Measurements from ENCODE around the gene PUSL1. TPM values are rescaled to one million over a fixed set of nuclear protein-coding genes. Genes with fewer than 3 reads are reported as not detected.

The PUSL1 gene
- total and polyA plus RNA-seq, 2 of the 13 experiments (the other 11 are each of a cell fraction or from before 2014, with no cell fraction given) = 8.3 to 22.2 TPM

DNA sequence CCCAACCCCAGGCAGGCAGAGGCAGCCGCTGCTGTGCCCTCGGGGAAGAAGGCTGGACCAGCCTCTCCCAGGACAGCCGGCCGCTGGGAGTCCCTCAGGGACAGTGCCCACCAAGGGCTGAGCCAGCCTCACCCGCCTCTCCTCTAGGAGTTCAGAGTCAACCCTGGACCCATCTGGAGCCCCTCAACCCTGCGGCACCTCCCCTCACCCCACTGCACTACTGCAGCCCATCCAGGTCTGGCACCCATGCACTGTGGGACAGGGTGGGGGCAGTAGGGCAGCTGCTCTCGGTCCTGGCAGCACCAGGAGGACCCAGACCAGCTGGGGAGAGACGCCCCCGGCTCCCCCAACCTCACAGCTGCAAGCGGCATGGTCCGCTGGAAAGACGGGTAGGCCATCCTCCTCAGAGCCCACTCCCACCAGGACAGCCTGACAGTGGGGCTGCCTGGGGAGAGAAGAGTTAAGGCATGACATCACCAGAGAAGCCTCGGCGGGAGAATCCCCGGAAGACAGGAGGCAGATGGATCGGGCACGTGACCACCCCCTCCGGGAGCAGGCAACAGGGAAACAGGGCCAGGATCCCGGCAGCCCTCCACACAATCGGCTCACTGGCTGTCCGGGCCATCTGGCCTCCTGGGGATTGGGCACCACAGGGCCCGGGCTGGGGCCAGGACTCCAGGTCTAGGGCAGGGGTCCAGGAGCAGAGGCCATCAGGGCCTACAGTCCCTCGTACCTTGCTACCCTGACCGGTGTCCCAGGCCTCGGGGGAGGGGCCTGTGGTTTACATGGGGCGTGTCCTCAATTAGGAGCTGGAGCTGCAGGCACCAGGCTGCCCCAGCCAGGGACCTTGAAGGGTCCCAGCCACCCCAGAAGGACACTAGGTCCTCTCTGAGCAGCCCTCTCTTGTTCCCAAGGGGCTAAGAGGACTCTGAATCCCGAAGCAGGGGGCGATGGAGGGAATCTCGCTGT, 3.8 kb upstream of the PUSL1 start (continued):
- TF ChIP-seq ZFY (CRISPR knock-in tag; IDR thresholded peaks at IDR 0.05) = peak; percentile 50; the same call in 1 of the 2 replicates
- no peak for TF ChIP-seq ZNF12 (CRISPR knock-in tag; IDR thresholded peaks at IDR 0.05)
- TF ChIP-seq ZSCAN29 (CRISPR knock-in tag; conservative IDR thresholded peaks at IDR 0.05) = no peak
- no peak for TF ChIP-seq JDP2 (CRISPR knock-in tag; IDR thresholded peaks at IDR 0.05; ENCODE audit: borderline replicate concordance)
- TF ChIP-seq, protein P1, sequence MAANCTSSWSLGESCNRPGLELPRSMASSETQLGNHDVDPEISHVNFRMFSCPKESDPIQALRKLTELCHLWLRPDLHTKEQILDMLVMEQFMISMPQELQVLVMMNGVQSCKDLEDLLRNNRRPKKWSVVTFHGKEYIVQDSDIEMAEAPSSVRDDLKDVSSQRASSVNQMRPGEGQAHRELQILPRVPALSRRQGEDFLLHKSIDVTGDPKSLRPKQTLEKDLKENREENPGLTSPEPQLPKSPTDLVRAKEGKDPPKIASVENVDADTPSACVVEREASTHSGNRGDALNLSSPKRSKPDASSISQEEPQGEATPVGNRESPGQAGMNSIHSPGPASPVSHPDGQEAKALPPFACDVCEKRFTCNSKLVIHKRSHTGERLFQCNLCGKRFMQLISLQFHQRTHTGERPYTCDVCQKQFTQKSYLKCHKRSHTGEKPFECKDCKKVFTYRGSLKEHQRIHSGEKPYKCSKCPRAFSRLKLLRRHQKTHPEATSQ (CRISPR knock-in tag; IDR thresholded peaks at IDR 0.05; ENCODE audit: borderline replicate concordance) = no peak
- no peak for TF ChIP-seq MIER3 (CRISPR knock-in tag; IDR thresholded peaks at IDR 0.05; ENCODE audit: borderline replicate concordance)
- no peak for TF ChIP-seq ZNF709 (CRISPR knock-in tag; IDR thresholded peaks at IDR 0.05)
- TF ChIP-seq, protein P2, sequence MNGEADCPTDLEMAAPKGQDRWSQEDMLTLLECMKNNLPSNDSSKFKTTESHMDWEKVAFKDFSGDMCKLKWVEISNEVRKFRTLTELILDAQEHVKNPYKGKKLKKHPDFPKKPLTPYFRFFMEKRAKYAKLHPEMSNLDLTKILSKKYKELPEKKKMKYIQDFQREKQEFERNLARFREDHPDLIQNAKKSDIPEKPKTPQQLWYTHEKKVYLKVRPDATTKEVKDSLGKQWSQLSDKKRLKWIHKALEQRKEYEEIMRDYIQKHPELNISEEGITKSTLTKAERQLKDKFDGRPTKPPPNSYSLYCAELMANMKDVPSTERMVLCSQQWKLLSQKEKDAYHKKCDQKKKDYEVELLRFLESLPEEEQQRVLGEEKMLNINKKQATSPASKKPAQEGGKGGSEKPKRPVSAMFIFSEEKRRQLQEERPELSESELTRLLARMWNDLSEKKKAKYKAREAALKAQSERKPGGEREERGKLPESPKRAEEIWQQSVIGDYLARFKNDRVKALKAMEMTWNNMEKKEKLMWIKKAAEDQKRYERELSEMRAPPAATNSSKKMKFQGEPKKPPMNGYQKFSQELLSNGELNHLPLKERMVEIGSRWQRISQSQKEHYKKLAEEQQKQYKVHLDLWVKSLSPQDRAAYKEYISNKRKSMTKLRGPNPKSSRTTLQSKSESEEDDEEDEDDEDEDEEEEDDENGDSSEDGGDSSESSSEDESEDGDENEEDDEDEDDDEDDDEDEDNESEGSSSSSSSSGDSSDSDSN (CRISPR knock-in tag; IDR thresholded peaks at IDR 0.05) = no peak
- TF ChIP-seq ZNF879 (CRISPR knock-in tag; IDR thresholded peaks at IDR 0.05) = 0 out of 2 replicates have a peak, but pooled peaks have one; percentile 56
- TF ChIP-seq ZNF224 (CRISPR knock-in tag; IDR thresholded peaks at IDR 0.05) = no peak
- no peak for TF ChIP-seq ZNF460 (CRISPR knock-in tag; IDR thresholded peaks at IDR 0.05; ENCODE audit: borderline replicate concordance)
- TF ChIP-seq MBD4 (IDR thresholded peaks at IDR 0.05; ENCODE audit: borderline replicate concordance, low read length) = no peak
- TF ChIP-seq SRY (CRISPR knock-in tag; IDR thresholded peaks at IDR 0.05) = no peak
- no peak for TF ChIP-seq MAZ (IDR thresholded peaks at IDR 0.05; ENCODE audit: borderline replicate concordance, low read depth, low read length)
- TF ChIP-seq MAZ (CRISPR knock-in tag; IDR thresholded peaks at IDR 0.05; ENCODE audit: low read depth) = no peak
- TF ChIP-seq, protein P3, sequence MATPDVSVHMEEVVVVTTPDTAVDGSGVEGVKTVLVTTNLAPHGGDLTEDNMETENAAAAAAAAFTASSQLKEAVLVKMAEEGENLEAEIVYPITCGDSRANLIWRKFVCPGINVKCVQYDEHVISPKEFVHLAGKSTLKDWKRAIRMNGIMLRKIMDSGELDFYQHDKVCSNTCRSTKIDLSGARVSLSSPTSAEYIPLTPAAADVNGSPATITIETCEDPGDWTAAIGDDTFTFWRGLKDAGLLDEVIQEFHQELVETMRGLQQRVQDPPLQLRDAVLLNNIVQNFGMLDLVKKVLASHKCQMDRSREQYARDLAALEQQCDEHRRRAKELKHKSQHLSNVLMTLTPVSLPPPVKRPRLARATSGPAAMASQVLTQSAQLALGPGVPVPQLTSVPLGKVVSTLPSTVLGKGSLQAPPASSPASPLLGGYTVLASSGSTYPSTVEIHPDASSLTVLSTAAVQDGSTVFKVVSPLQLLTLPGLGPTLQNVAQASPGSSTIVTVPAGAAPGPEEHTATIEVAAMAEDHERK (CRISPR knock-in tag; IDR thresholded peaks at IDR 0.05; ENCODE audit: low read depth) = no peak
- TF ChIP-seq, protein P4, sequence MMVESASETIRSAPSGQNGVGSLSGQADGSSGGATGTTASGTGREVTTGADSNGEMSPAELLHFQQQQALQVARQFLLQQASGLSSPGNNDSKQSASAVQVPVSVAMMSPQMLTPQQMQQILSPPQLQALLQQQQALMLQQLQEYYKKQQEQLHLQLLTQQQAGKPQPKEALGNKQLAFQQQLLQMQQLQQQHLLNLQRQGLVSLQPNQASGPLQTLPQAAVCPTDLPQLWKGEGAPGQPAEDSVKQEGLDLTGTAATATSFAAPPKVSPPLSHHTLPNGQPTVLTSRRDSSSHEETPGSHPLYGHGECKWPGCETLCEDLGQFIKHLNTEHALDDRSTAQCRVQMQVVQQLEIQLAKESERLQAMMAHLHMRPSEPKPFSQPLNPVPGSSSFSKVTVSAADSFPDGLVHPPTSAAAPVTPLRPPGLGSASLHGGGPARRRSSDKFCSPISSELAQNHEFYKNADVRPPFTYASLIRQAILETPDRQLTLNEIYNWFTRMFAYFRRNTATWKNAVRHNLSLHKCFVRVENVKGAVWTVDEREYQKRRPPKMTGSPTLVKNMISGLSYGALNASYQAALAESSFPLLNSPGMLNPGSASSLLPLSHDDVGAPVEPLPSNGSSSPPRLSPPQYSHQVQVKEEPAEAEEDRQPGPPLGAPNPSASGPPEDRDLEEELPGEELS (CRISPR knock-in tag; IDR thresholded peaks at IDR 0.05) = no peak
- TF ChIP-seq, protein P5, sequence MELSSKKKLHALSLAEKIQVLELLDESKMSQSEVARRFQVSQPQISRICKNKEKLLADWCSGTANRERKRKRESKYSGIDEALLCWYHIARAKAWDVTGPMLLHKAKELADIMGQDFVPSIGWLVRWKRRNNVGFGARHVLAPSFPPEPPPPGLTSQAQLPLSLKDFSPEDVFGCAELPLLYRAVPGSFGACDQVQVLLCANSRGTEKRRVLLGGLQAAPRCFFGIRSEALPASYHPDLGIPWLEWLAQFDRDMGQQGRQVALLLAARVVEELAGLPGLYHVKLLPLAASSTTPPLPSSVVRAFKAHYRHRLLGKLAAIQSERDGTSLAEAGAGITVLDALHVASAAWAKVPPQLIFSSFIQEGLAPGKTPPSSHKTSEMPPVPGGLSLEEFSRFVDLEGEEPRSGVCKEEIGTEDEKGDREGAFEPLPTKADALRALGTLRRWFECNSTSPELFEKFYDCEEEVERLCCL (CRISPR knock-in tag; IDR thresholded peaks at IDR 0.05; ENCODE audit: borderline replicate concordance) = 0 out of 2 replicates have a peak, but pooled peaks have one; percentile 27
- TF ChIP-seq PHF8 (CRISPR knock-in tag; IDR thresholded peaks at IDR 0.05) = no peak; the same call in 1 of the 2 replicates

Measured in HepG2 (cell line).